PFSK-1 (cell line): ENCODE measurements around the gene PHACTR1.

Source experiments
- FOXP2 ChIP-seq: optimal IDR thresholded peaks from 2 replicates; pipeline ENCODE3; 2011; ENCODE audit warnings: borderline replicate concordance, control low read depth, inconsistent platforms; ENCODE audit not compliant: insufficient read depth; ENCODE audit errors: extremely low read length, extremely low read depth
- POLR2AphosphoS5 ChIP-seq: IDR thresholded peaks from 2 replicates; pipeline ENCODE4 v1.6.1; 2012; ENCODE audit warnings: low read depth, mild to moderate bottlenecking, control low read depth, low read length, moderate library complexity
- SIN3A ChIP-seq: IDR thresholded peaks from 2 replicates; pipeline ENCODE4 v1.6.1; 2012; ENCODE audit warnings: mild to moderate bottlenecking, low read length, moderate library complexity, borderline replicate concordance; ENCODE audit not compliant: insufficient read depth
- TAF1 ChIP-seq: IDR thresholded peaks from 2 replicates; pipeline ENCODE4 v1.6.1; 2012; ENCODE audit warnings: low read length, control low read depth, borderline replicate concordance; ENCODE audit not compliant: insufficient read depth
- TF ChIP-seq, protein P1 (sequence below), 2 experiments: IDR thresholded peaks; 2 replicates each; pipeline versions ENCODE4 v1.6.1 to v1.8.0; 2011 to 2012; ENCODE audit warnings: low read depth in 2 of 2, low read length in 2 of 2, control low read depth in 1 of 2, inconsistent platforms in 1 of 2, mild to moderate bottlenecking in 1 of 2, moderate library complexity in 1 of 2; ENCODE audit not compliant: insufficient read depth in 1 of 2

DNA sequence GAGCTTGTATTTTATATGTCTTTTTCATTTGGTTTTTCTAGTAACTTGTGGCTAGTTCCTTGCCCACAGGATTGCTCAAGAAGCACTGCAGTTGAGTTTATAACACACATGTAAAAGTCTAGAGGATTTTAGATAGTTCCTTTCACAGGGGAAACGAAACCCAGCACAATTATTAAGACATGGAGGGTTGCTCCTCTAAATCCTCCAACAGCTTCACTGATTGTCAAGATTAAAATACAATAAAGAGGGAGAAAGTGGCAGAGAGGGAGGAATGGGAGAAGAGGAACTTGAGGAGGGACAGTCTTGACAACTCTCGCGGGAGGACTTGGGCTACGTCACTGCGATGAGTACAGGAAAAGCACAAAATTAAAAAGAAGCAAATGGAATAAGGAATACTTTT lies 621.5 kb downstream of the PHACTR1 start:
- TF ChIP-seq POLR2AphosphoS5 (no peak), SIN3A (no peak), TAF1 (no peak), FOXP2 (no peak)
- TF ChIP-seq, protein P1, sequence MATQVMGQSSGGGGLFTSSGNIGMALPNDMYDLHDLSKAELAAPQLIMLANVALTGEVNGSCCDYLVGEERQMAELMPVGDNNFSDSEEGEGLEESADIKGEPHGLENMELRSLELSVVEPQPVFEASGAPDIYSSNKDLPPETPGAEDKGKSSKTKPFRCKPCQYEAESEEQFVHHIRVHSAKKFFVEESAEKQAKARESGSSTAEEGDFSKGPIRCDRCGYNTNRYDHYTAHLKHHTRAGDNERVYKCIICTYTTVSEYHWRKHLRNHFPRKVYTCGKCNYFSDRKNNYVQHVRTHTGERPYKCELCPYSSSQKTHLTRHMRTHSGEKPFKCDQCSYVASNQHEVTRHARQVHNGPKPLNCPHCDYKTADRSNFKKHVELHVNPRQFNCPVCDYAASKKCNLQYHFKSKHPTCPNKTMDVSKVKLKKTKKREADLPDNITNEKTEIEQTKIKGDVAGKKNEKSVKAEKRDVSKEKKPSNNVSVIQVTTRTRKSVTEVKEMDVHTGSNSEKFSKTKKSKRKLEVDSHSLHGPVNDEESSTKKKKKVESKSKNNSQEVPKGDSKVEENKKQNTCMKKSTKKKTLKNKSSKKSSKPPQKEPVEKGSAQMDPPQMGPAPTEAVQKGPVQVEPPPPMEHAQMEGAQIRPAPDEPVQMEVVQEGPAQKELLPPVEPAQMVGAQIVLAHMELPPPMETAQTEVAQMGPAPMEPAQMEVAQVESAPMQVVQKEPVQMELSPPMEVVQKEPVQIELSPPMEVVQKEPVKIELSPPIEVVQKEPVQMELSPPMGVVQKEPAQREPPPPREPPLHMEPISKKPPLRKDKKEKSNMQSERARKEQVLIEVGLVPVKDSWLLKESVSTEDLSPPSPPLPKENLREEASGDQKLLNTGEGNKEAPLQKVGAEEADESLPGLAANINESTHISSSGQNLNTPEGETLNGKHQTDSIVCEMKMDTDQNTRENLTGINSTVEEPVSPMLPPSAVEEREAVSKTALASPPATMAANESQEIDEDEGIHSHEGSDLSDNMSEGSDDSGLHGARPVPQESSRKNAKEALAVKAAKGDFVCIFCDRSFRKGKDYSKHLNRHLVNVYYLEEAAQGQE (IDR thresholded peaks at IDR 0.05; ENCODE audit: insufficient read depth in 1 of 2, low read depth in 2 of 2, low read length in 2 of 2), result no peak
